GM18951 (cell line): Measurements from ENCODE around the gene MEIOSIN.
"Not testable (repeated sequence)": the region's sequence is repeated elsewhere in the genome, so short reads cannot be mapped to it uniquely, and the experiment has no call there.

Experiments used
- POLR2A ChIP-seq: IDR thresholded peaks from 4 replicates; pipeline ENCODE4 v1.6.1; 2011; ENCODE audit warnings: mild to moderate bottlenecking; ENCODE audit not compliant: insufficient read length, insufficient read depth; ENCODE audit errors: extremely low read depth
- in situ Hi-C: fragments of 300-500 bp; cut with MboI; formaldehyde crosslinking; loops from one replicate; pipeline ENCODE4 v1.12.0; 2022; ENCODE audit warnings: low sequenced_read_pairs, mixed read lengths, inconsistent platforms; ENCODE audit not compliant: unreplicated experiment

MEIOSIN gene

DNA sequence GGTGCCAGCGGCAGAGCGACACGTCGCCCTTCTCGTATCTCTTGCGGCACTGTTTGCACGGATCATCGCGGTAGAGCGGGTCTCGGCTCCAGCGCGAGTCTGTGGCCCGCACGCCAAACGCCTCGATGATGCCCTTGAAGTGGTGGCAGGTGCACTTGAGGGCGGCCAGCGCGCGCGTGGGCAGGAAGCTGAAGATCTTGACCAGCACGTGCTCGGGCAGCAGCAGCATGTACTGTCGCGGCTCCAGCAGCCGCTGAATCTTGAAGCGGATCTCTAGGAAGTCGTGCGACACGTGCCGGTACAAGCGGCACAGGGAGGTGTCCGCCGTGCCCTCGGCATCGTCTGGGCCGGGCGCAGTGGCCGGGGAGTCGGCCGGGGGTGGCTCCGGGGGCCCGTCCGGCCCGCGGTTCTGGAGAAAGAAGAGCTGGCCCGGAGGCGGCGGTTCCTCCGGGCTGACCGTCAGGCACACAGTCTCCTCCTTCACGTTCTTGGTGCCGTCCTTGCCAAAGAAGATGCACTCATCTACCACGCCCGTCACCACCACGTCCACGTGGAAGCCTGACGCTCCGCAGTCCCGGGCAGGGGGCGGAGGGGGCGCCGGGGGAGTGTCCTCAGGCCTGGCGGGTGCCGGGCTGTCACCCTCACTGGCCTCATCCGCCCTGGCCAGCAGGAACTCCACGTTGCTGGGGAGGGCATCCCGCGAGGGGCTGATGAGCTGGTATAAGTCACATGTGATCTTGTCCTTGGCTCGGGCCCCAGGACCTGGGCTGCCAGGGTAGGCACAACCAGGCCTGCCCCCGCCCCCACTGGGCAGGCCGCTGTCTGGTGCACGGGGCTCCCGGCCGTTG lies 21.2 kb upstream of the MEIOSIN start:
- in situ Hi-C loops, result no loop called here
- no peak for TF ChIP-seq POLR2A

DNA sequence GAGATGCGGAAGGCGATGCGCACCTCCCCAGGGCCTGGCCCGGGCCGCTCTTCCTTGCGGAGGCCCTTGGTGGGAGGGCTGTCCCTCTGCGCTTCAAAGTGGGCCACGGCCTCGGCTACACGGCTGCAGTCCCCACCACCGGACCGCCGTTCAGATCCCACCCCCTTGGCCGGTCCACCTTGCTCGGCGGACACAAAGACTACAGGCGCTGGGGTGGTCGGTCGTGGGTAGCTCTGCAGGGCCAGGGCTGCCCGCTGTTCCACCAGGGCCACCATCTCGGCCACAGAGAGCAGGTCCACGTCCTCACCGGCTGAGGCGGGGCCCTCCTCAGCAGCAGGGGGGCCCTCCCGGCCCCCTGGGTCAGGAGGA lies 20.6 kb upstream of the MEIOSIN start:
- in situ Hi-C loops, result no loop called here
- peak; percentile 13 for TF ChIP-seq POLR2A

DNA sequence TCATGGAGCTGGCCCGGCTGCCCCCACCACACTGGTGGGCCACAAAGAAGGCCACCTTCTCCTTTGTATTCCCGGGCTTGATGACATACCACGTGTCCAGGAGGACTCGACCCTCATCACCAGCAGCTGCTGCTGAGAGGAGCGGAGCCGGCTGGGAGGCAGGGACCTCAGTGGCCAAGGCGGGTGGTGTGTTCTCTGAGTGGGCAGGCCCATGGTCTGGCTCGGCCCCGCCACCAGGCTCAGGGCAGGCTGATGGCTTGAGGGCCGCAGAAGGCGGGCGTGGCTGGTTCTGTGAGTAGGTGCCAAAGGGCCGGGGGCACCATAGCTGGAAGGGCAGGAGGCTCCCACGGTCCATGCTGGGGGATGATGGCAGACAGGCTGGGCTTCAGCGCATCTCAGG lies 20.1 kb upstream of the MEIOSIN start:
- no peak for TF ChIP-seq POLR2A

GRCh38 chr19:45715139-45715538 lies 18.1 kb upstream of the MEIOSIN start:
- no peak for TF ChIP-seq POLR2A
- in situ Hi-C loops, result no loop called here

More for the DNA sequence above, 20.1 kb upstream of the MEIOSIN start:
- in situ Hi-C loops, result no loop called here

DNA sequence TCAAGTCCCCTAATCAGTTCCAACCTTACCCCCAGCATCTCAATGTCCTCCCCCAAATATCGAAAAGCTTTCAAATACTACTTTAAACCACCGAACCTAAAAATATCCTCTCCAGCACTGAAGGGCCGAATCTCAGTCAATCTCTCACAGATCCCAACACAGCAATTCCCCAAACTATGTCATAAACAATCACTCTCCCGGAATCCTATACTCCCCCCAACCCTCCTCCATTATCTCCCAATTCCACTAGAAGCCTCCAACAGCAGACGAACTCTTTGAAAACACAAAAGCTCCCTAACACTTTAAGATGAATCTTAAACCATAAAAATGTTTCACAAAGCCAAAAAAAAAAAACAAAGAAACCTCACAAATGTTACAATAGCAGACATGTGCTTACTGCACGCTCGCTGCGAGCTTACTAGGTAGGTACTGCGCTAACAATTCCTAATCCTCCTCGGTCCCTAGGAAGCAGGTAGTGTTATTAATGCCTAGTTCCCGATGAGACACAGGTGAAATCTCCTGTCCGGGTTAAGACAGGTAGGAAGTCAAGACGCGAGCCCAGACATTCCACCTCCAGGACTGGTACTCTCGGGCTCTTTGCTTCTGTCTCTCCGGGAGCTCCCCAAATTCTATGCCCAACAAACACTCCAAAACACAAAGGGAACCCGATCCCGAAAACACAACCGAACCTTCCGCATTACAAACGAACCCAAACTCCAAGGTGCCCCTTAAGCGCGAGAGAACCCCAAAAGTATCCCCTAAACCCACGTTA lies 16.7 kb upstream of the MEIOSIN start:
- in situ Hi-C loops, result no loop called here
- no peak for TF ChIP-seq POLR2A

GRCh38 chr19:45717131-45717982 lies 15.9 kb upstream of the MEIOSIN start:
- TF ChIP-seq POLR2A, result peak; percentile 52
- in situ Hi-C loops, result no loop called here

- in situ Hi-C loops, result no loop called here
- TF ChIP-seq POLR2A, result no peak
Observed at GRCh38 chr19:45717983-45718650, 15.1 kb upstream of the MEIOSIN start.

DNA sequence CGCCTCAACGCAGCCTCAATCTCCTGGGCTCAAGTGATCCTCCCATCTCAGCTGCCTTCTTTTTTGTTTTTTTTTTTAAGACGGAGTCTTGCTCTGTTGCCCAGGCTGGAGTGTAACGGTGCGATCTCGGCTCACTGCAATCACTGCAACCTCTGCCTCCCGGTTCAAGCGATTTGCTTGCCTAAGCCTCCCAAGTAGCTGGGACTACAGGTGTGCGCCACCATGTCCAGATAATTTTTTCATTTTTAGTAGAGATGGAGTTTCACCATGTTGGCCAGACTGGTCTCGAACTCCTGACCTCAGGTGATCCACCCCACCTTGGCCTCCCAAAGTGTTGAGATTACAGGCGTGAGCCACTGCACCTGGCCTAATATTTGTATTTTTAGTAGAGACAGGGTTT lies 13.2 kb upstream of the MEIOSIN start:
- in situ Hi-C loops, result not testable (repeated sequence)

- in situ Hi-C loops, result not testable (repeated sequence)
Observed at GRCh38 chr19:45728683-45729082, 4.6 kb upstream of the MEIOSIN start.

- in situ Hi-C loops, result no loop called here
- TF ChIP-seq POLR2A, result no peak
Observed at GRCh38 chr19:45729800-45730290, 3.4 kb upstream of the MEIOSIN start.

DNA sequence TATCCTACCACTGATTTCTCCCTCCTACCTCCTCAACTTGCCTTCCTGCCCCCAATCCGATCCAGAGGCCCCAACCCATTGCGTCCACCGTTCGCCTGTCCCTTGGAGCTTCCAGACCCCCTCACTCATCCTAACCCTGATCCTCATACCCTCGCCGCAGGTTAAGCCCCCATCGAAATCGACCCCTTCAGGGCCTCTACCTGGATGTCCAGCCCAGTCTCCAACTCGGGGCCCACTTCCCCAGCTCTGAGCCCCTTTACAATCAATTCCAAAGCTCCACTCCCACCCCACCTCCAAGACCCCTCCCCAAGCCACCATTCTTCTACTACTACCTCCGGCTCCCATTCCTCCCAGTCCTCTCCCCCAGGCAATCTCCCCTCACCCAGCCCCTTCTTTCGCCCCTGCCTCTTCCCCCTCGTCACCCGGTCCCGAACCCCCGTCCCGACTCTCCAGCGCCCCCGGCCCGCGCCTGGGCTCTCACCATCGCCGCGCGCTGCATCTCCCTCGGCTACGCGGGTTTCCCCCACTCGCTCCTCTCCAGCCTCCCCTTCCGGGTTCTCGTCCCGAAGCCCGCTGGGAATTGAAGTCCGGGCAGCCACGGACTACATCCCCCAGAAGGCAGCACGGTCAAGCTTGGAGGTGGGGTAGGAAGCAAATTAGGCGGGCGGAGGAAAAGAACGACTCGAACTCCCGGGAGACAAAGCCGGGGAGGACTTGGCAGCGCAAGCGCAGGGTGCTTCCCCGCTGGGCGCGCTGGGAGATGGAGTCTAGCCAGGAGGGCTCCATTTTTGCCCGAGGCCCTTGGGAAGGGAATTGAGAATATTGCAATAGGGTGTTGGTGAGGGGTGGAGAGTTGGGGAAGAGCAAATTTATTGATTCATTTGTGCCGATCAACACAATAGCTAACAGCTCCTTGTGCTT lies 2.6 kb upstream of the MEIOSIN start, which contains the start of gene FBXO46:
TSS of gene FBXO46 (minus strand) at position 529 of the 921 bp plus-strand sequence. CDS start 17,401 bp downstream, outside the sequence.
- in situ Hi-C loops, result no loop called here
- peak; percentile 90 for TF ChIP-seq POLR2A
